Measurements from ENCODE around the gene VIPR2. TPM values are rescaled to one million over a fixed set of nuclear protein-coding genes. Genes with fewer than 3 reads are reported as not detected.
"Not testable (repeated sequence)": the region's sequence is repeated elsewhere in the genome, so short reads cannot be mapped to it uniquely, and the experiment has no call there.

Gene VIPR2
- total and polyA plus RNA-seq, 2 experiments from 2014 or later: 1.3 to 2.7 TPM

DNA sequence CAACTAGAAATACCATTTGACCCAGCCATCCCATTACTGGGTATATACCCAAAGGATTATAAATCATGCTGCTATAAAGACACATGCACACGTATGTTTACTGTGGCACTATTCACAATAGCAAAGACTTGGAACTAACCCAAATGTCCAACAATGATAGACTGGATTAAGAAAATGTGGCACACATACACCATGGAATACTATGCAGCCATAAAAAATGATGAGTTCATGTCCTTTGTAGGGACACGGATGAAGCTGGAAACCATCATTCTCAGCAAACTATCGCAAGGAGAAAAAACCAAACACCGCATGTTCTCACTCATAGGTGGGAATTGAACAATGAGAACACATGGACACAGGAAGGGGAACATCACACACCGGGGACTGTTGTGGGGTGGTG, 62.6 kb downstream of the VIPR2 start:
- not testable (repeated sequence) for H3K27ac Mint-ChIP-seq; H3K4me1 ChIP-seq (ENCODE audit: insufficient read depth); DNase-seq (ENCODE audit: low spot score); H4K20me1 ChIP-seq (replicated peaks; ENCODE audit: insufficient read depth); H3K4me3 ChIP-seq; H3K27ac ChIP-seq (ENCODE audit: low read depth); ATAC-seq; H3K4me1 Mint-ChIP-seq; H3K27me3 ChIP-seq (ENCODE audit: insufficient read depth); H3F3A ChIP-seq (replicated peaks; ENCODE audit: low read depth); H3K4me2 ChIP-seq; H3K9me2 ChIP-seq (ENCODE audit: insufficient read depth); H3K36me3 Mint-ChIP-seq (ENCODE audit: low read depth); H3K36me3 ChIP-seq (ENCODE audit: insufficient read depth); H2AFZ ChIP-seq; H3K79me2 ChIP-seq (replicated peaks; ENCODE audit: insufficient read depth); H3K4me3 Mint-ChIP-seq
- Mint-ChIP-seq H3K9me3 (peaks cover 53% of the 10 kb centered on the region), H3K27me3 (ENCODE audit: insufficient read depth, low read depth, poor library complexity) (peaks cover 12% of the 10 kb centered on the region)

DNA sequence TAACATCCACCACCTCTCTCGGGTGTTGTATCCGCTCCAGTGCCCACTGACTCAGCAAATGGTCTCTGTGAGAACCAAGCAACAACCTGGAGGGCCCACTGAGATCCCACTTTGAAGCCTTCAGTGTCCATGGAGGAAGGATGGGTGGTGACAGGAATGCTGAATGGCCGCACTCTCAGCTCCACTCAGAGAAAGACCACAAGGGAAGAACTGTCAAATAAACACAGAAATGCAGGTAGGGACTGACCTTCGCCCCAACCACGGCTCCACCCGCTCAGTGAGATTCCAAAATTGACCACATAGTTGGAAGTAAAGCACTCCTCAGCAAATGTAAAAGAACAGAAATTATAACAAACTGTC, 65.8 kb downstream of the VIPR2 start:
- DNase-seq (ENCODE audit: low spot score) (no peak), ATAC-seq (no peak)
- Mint-ChIP-seq H3K27me3 (ENCODE audit: insufficient read depth, low read depth, poor library complexity) (peaks cover 6% of the 10 kb centered on the region), H3K27ac (no peak overlapping the region), H3K4me3 (no peak overlapping the region), H3K9me3 (peaks cover 54% of the 10 kb centered on the region), H3K4me1 (no peaks in the 10 kb centered on the region), H3K36me3 (ENCODE audit: low read depth) (no peaks in the 10 kb centered on the region)
- Histone ChIP-seq H2AFZ (no peak overlapping the region), H3K27me3 (ENCODE audit: insufficient read depth) (no peaks in the 10 kb centered on the region), H3K9me2 (ENCODE audit: insufficient read depth) (no peaks in the 10 kb centered on the region), H3K4me1 (ENCODE audit: insufficient read depth) (no peaks in the 10 kb centered on the region), H3K4me2 (no peak overlapping the region), H4K20me1 (replicated peaks; ENCODE audit: insufficient read depth) (no peaks in the 10 kb centered on the region), H3K27ac (ENCODE audit: low read depth) (no peak overlapping the region), H3K4me3 (no peak overlapping the region), H3F3A (replicated peaks; ENCODE audit: low read depth) (no peaks in the 10 kb centered on the region), H3K79me2 (replicated peaks; ENCODE audit: insufficient read depth) (no peaks in the 10 kb centered on the region), H3K36me3 (ENCODE audit: insufficient read depth) (no peaks in the 10 kb centered on the region)
- no peak for TF ChIP-seq EZH2phosphoT487 (IDR thresholded peaks at IDR 0.05; ENCODE audit: unreplicated experiment)
- TF ChIP-seq POLR2AphosphoS5 (IDR thresholded peaks at IDR 0.05; ENCODE audit: low read depth): no peak
- no peak for TF ChIP-seq EZH2 (IDR thresholded peaks at IDR 0.05; ENCODE audit: low read depth, unreplicated experiment)
- no peak for TF ChIP-seq ZNF331 (CRISPR knock-in tag; IDR thresholded peaks at IDR 0.05; ENCODE audit: low read depth)
- no peak for TF ChIP-seq STAT1 (IDR thresholded peaks at IDR 0.05; ENCODE audit: unreplicated experiment)
- TF ChIP-seq CREB1 (CRISPR knock-in tag; IDR thresholded peaks at IDR 0.05; ENCODE audit: low read depth): no peak
- TF ChIP-seq, protein P1, sequence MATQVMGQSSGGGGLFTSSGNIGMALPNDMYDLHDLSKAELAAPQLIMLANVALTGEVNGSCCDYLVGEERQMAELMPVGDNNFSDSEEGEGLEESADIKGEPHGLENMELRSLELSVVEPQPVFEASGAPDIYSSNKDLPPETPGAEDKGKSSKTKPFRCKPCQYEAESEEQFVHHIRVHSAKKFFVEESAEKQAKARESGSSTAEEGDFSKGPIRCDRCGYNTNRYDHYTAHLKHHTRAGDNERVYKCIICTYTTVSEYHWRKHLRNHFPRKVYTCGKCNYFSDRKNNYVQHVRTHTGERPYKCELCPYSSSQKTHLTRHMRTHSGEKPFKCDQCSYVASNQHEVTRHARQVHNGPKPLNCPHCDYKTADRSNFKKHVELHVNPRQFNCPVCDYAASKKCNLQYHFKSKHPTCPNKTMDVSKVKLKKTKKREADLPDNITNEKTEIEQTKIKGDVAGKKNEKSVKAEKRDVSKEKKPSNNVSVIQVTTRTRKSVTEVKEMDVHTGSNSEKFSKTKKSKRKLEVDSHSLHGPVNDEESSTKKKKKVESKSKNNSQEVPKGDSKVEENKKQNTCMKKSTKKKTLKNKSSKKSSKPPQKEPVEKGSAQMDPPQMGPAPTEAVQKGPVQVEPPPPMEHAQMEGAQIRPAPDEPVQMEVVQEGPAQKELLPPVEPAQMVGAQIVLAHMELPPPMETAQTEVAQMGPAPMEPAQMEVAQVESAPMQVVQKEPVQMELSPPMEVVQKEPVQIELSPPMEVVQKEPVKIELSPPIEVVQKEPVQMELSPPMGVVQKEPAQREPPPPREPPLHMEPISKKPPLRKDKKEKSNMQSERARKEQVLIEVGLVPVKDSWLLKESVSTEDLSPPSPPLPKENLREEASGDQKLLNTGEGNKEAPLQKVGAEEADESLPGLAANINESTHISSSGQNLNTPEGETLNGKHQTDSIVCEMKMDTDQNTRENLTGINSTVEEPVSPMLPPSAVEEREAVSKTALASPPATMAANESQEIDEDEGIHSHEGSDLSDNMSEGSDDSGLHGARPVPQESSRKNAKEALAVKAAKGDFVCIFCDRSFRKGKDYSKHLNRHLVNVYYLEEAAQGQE (IDR thresholded peaks at IDR 0.05; ENCODE audit: unreplicated experiment): no peak
- TF ChIP-seq NANOG (IDR thresholded peaks at IDR 0.05; ENCODE audit: borderline replicate concordance): no peak
- TF ChIP-seq, protein P2, sequence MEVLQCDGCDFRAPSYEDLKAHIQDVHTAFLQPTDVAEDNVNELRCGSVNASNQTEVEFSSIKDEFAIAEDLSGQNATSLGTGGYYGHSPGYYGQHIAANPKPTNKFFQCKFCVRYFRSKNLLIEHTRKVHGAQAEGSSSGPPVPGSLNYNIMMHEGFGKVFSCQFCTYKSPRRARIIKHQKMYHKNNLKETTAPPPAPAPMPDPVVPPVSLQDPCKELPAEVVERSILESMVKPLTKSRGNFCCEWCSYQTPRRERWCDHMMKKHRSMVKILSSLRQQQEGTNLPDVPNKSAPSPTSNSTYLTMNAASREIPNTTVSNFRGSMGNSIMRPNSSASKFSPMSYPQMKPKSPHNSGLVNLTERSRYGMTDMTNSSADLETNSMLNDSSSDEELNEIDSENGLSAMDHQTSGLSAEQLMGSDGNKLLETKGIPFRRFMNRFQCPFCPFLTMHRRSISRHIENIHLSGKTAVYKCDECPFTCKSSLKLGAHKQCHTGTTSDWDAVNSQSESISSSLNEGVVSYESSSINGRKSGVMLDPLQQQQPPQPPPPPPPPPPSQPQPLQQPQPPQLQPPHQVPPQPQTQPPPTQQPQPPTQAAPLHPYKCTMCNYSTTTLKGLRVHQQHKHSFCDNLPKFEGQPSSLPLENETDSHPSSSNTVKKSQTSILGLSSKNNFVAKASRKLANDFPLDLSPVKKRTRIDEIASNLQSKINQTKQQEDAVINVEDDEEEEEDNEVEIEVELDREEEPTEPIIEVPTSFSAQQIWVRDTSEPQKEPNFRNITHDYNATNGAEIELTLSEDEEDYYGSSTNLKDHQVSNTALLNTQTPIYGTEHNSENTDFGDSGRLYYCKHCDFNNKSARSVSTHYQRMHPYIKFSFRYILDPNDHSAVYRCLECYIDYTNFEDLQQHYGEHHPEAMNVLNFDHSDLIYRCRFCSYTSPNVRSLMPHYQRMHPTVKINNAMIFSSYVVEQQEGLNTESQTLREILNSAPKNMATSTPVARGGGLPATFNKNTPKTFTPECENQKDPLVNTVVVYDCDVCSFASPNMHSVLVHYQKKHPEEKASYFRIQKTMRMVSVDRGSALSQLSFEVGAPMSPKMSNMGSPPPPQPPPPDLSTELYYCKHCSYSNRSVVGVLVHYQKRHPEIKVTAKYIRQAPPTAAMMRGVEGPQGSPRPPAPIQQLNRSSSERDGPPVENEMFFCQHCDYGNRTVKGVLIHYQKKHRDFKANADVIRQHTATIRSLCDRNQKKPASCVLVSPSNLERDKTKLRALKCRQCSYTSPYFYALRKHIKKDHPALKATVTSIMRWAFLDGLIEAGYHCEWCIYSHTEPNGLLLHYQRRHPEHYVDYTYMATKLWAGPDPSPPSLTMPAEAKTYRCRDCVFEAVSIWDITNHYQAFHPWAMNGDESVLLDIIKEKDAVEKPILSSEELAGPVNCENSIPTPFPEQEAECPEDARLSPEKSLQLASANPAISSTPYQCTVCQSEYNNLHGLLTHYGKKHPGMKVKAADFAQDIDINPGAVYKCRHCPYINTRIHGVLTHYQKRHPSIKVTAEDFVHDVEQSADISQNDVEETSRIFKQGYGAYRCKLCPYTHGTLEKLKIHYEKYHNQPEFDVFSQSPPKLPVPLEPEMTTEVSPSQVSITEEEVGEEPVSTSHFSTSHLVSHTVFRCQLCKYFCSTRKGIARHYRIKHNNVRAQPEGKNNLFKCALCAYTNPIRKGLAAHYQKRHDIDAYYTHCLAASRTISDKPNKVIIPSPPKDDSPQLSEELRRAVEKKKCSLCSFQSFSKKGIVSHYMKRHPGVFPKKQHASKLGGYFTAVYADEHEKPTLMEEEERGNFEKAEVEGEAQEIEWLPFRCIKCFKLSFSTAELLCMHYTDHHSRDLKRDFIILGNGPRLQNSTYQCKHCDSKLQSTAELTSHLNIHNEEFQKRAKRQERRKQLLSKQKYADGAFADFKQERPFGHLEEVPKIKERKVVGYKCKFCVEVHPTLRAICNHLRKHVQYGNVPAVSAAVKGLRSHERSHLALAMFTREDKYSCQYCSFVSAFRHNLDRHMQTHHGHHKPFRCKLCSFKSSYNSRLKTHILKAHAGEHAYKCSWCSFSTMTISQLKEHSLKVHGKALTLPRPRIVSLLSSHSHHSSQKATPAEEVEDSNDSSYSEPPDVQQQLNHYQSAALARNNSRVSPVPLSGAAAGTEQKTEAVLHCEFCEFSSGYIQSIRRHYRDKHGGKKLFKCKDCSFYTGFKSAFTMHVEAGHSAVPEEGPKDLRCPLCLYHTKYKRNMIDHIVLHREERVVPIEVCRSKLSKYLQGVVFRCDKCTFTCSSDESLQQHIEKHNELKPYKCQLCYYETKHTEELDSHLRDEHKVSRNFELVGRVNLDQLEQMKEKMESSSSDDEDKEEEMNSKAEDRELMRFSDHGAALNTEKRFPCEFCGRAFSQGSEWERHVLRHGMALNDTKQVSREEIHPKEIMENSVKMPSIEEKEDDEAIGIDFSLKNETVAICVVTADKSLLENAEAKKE (CRISPR knock-in tag; IDR thresholded peaks at IDR 0.05): no peak
- no peak for TF ChIP-seq JUNB (IDR thresholded peaks at IDR 0.05; ENCODE audit: unreplicated experiment)
- TF ChIP-seq, protein P3, sequence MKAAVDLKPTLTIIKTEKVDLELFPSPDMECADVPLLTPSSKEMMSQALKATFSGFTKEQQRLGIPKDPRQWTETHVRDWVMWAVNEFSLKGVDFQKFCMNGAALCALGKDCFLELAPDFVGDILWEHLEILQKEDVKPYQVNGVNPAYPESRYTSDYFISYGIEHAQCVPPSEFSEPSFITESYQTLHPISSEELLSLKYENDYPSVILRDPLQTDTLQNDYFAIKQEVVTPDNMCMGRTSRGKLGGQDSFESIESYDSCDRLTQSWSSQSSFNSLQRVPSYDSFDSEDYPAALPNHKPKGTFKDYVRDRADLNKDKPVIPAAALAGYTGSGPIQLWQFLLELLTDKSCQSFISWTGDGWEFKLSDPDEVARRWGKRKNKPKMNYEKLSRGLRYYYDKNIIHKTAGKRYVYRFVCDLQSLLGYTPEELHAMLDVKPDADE (IDR thresholded peaks at IDR 0.05): no peak

Data from GM23338 (cell line).